Endothelial cell (in vitro differentiated cells): ENCODE measurements around the gene EGLN1. TPM values are rescaled to one million over a fixed set of nuclear protein-coding genes. Genes with fewer than 3 reads are reported as not detected.
A peak's percentile ranks its signal among the peaks of the same experiment; 100 is the strongest.

ENCODE experiments used
- DNase-seq: peaks from one replicate; pipeline ENCODE4 v3.0.0; 2021; ENCODE audit warnings: low spot score
- H3K27ac Mint-ChIP-seq: one replicate; pipeline ENCODE4 v1.8.0; 2021; ENCODE audit warnings: mixed read lengths, inconsistent platforms; ENCODE audit not compliant: unreplicated experiment
- H3K27me3 Mint-ChIP-seq: one replicate; pipeline ENCODE4 v1.8.0; 2021; ENCODE audit warnings: mild to moderate bottlenecking, moderate library complexity, mixed read lengths, inconsistent platforms; ENCODE audit not compliant: unreplicated experiment
- H3K36me3 Mint-ChIP-seq: one replicate; pipeline ENCODE4 v1.8.0; 2021; ENCODE audit warnings: mild to moderate bottlenecking, low read depth, mixed read lengths, inconsistent platforms; ENCODE audit not compliant: unreplicated experiment
- H3K4me1 Mint-ChIP-seq: one replicate; pipeline ENCODE4 v1.8.0; 2021; ENCODE audit warnings: mild to moderate bottlenecking, mixed read lengths, inconsistent platforms; ENCODE audit not compliant: unreplicated experiment
- H3K4me3 Mint-ChIP-seq: one replicate; pipeline ENCODE4 v1.8.0; 2021; ENCODE audit warnings: mild to moderate bottlenecking, mixed read lengths, inconsistent platforms; ENCODE audit not compliant: unreplicated experiment
- H3K9me3 Mint-ChIP-seq: one replicate; pipeline ENCODE4 v1.8.0; 2021; ENCODE audit warnings: mixed read lengths, inconsistent platforms; ENCODE audit not compliant: unreplicated experiment
- total RNA-seq: library from RNA; stranded (reverse); fragmentation: NEBNext Ultra II Directional; extraction: Animal tissue kit (Norgen Biotek cat#: 25700); gene quantifications from one replicate; pipeline ENCODE4 v1.2.1, GENCODE V29; 2021; ENCODE audit not compliant: unreplicated experiment
- TF ChIP-seq, protein P1 (sequence below): fragments of 200-600 bp; sonication (generic); IDR thresholded peaks from one replicate; pipeline ENCODE4 v1.5.0; 2021; ENCODE audit warnings: antibody characterized with exemption; ENCODE audit not compliant: unreplicated experiment

Gene EGLN1
- total RNA-seq, 1 donor from 2014 or later = 30.8 TPM

- DNase-seq = no peak
- TF ChIP-seq, protein P1, sequence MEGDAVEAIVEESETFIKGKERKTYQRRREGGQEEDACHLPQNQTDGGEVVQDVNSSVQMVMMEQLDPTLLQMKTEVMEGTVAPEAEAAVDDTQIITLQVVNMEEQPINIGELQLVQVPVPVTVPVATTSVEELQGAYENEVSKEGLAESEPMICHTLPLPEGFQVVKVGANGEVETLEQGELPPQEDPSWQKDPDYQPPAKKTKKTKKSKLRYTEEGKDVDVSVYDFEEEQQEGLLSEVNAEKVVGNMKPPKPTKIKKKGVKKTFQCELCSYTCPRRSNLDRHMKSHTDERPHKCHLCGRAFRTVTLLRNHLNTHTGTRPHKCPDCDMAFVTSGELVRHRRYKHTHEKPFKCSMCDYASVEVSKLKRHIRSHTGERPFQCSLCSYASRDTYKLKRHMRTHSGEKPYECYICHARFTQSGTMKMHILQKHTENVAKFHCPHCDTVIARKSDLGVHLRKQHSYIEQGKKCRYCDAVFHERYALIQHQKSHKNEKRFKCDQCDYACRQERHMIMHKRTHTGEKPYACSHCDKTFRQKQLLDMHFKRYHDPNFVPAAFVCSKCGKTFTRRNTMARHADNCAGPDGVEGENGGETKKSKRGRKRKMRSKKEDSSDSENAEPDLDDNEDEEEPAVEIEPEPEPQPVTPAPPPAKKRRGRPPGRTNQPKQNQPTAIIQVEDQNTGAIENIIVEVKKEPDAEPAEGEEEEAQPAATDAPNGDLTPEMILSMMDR = no peak
- peaks cover 2% of the 10 kb centered on the region for H3K4me1 Mint-ChIP-seq
- H3K27ac Mint-ChIP-seq = no peak overlapping the region
- no peaks in the 10 kb centered on the region for H3K36me3 Mint-ChIP-seq
- H3K27me3 Mint-ChIP-seq = peaks cover 2% of the 10 kb centered on the region
- H3K4me3 Mint-ChIP-seq = no peak overlapping the region
- H3K9me3 Mint-ChIP-seq = no peaks in the 10 kb centered on the region
Measured at GRCh38 chr1:231407049-231407448, 15.0 kb downstream of the EGLN1 start.

DNA sequence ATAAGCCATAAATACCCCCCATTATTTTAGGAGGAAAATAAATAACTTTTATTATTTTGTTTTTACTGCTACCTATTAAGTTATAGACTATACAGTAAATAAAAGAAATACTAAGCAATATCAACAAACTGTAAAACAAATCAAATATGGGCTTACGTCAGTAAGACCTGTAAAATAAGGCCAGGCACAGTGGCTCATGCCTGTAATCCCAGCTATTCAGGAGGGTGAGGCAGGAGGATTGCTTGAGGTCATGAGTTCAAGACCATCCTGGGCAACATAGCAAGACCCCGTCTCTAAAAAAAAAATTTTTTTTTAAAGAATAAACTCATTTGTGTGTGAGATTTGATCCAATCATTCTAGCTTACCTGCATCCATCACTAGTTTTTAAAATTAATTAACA, 17.8 kb downstream of the EGLN1 start:
- no peaks in the 10 kb centered on the region for H3K36me3 Mint-ChIP-seq
- no peak overlapping the region for H3K27ac Mint-ChIP-seq
- no peaks in the 10 kb centered on the region for H3K9me3 Mint-ChIP-seq

GRCh38 chr1:231401478-231401877, 20.6 kb downstream of the EGLN1 start:
- Mint-ChIP-seq H3K36me3 (peaks cover 3% of the 10 kb centered on the region), H3K4me3 (no peak overlapping the region), H3K27me3 (peaks cover 2% of the 10 kb centered on the region), H3K27ac (no peak overlapping the region), H3K9me3 (no peaks in the 10 kb centered on the region), H3K4me1 (peaks cover 6% of the 10 kb centered on the region)
- TF ChIP-seq, protein P1 = no peak
- DNase-seq = no peak

More for the DNA sequence above, 17.8 kb downstream of the EGLN1 start:
- H3K27me3 Mint-ChIP-seq = peaks cover 2% of the 10 kb centered on the region
- no peak overlapping the region for H3K4me3 Mint-ChIP-seq
- TF ChIP-seq, protein P1 = no peak
- H3K4me1 Mint-ChIP-seq = no peaks in the 10 kb centered on the region
- DNase-seq = no peak

DNA sequence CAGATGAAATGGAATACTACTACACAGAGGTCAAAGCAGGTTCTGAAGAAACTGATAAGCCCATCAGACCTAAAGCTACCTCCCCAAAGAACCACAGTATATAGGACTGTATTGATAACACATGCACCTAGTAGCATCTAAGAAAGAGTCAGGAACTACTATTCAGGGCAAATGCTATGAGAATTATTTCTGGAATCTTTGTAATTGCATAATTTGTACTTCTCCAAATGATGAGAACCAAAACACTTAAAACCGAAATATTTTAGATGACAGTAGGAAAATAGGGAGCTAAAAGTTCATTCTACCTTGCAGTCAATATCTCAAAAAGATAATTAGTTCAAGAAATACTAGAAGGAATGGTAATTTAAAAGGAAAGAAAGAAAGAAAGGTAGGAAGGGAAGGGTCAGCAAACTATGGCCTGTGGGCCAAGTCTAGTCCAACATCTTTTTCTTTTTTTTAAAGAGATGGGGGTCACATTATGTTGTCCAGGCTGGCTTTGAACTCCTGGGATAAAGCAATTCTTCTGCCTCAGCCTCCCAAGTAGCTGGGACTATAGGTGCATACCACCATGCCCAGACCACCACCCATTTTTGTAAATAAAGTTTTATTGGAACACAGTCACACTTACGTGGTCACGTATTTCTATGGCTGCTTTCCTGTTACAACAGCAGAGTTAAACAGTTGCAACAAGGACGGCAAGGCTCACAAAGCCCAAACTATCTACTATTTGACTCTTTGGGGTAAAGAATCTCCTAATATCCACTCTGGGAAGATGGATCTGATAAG, 24.0 kb downstream of the EGLN1 start:
- Mint-ChIP-seq H3K9me3 (no peaks in the 10 kb centered on the region), H3K36me3 (peaks cover 3% of the 10 kb centered on the region), H3K27me3 (no peaks in the 10 kb centered on the region), H3K27ac (no peak overlapping the region), H3K4me3 (no peak overlapping the region), H3K4me1 (peaks cover 34% of the 10 kb centered on the region)
- no peak for DNase-seq
- TF ChIP-seq, protein P1 = no peak

GRCh38 chr1:231396643-231397042, 25.4 kb downstream of the EGLN1 start:
- no peaks in the 10 kb centered on the region for H3K9me3 Mint-ChIP-seq

More at GRCh38 chr1:231396643-231397042, 25.4 kb downstream of the EGLN1 start:
- TF ChIP-seq, protein P1 = no peak
- Mint-ChIP-seq H3K4me3 (no peak overlapping the region), H3K27ac (peak overlapping the region; percentile 19), H3K36me3 (peaks cover 3% of the 10 kb centered on the region), H3K27me3 (no peaks in the 10 kb centered on the region), H3K4me1 (peaks cover 34% of the 10 kb centered on the region)
- DNase-seq = no peak
